B cell (primary cell): Measurements from ENCODE around the gene AGTR1. TPM values are rescaled to one million over a fixed set of nuclear protein-coding genes. Genes with fewer than 3 reads are reported as not detected.

Experiments
- ATAC-seq: fragments of 200-7000 bp; cut with Tn5 transposase; one replicate; pipeline ENCODE4 v1.10.0; 2021; ENCODE audit warnings: low read depth, mild to moderate bottlenecking, moderate number of reproducible peaks, moderate library complexity
- CTCF ChIA-PET: fragments of 350-600 bp; sonication (Branson Sonifier 250); formaldehyde crosslinking; loops from one replicate; lab custom pipeline; 2021; ENCODE audit warnings: antibody characterized with exemption, inconsistent platforms; lab: Charles Lee
- POLR2A ChIA-PET: fragments of 350-600 bp; sonication (Branson Sonifier 250); formaldehyde crosslinking; loops from one replicate; lab custom pipeline; 2021; ENCODE audit warnings: antibody characterized with exemption; lab: Charles Lee
- DNase-seq: peaks from one replicate; pipeline ENCODE4 v3.0.0; 2013
- H2AFZ ChIP-seq: 2 replicates; pipeline ENCODE4 v1.6.1; 2012; ENCODE audit warnings: mild to moderate bottlenecking, low read depth, low read length; ENCODE audit not compliant: insufficient read depth, poor library complexity, severe bottlenecking
- H3K27ac ChIP-seq, 2 donors: 1 replicate in 1 of 2; 2 replicates in 1 of 2; pipeline ENCODE4 v1.5.1; 2012 to 2013; ENCODE audit warnings: low read length in 2 of 2, mild to moderate bottlenecking in 2 of 2, moderate library complexity in 1 of 2
- H3K27me3 ChIP-seq, 4 experiments: fragments of 200-600 bp in 1 of 4; sonication (generic) in 1 of 4; replicated peaks in 1 of 4; 1 replicate in 2 of 4; 2 replicates in 2 of 4; pipeline versions ENCODE4 v1.6.1 to v1.7.0; 2013 to 2016; ENCODE audit warnings: low read length in 3 of 4, mild to moderate bottlenecking in 2 of 4, mixed read lengths in 1 of 4, moderate library complexity in 1 of 4; ENCODE audit not compliant: insufficient read depth in 4 of 4, control insufficient read depth in 3 of 4; ENCODE audit errors: control extremely low read depth in 1 of 4
- H3K36me3 ChIP-seq, 2 experiments: replicated peaks in 1 of 2; 1 replicate in 1 of 2; 2 replicates in 1 of 2; pipeline versions ENCODE4 v1.6.1 to v1.7.1; 2013; ENCODE audit warnings: low read length in 1 of 2; ENCODE audit not compliant: insufficient read depth in 2 of 2, control insufficient read depth in 1 of 2; ENCODE audit errors: control extremely low read depth in 1 of 2, extremely low read depth in 1 of 2
- H3K4me1 ChIP-seq, 2 donors: fragments of 200-600 bp in 1 of 2; sonication (generic) in 1 of 2; 1 replicate in 1 of 2; 2 replicates in 1 of 2; pipeline versions ENCODE4 v1.5.1 to v1.6.1; 2013 to 2017; ENCODE audit warnings: low read length in 2 of 2; ENCODE audit not compliant: control insufficient read depth in 2 of 2, insufficient read depth in 2 of 2
- H3K4me2 ChIP-seq: replicated peaks from 2 replicates; pipeline ENCODE3; 2012; ENCODE audit warnings: mild to moderate bottlenecking, low read depth, low read length; ENCODE audit not compliant: poor library complexity, severe bottlenecking
- H3K4me3 ChIP-seq, 5 experiments: fragments of 200-600 bp in 1 of 5; sonication (generic) in 1 of 5; 1 replicate in 3 of 5; 2 replicates in 2 of 5; pipeline versions ENCODE4 v1.5.1 to v1.7.0; 2011 to 2016; ENCODE audit warnings: low read length in 4 of 5, mild to moderate bottlenecking in 4 of 5, low read depth in 2 of 5, control low read depth in 1 of 5, moderate library complexity in 1 of 5; ENCODE audit not compliant: insufficient read depth in 1 of 5; ENCODE audit errors: control extremely low read depth in 1 of 5, extremely low read depth in 1 of 5
- H3K79me2 ChIP-seq: fragments of 200-600 bp; sonication (generic); one replicate; pipeline ENCODE4 v1.6.0; 2016; ENCODE audit warnings: low read length; ENCODE audit not compliant: control insufficient read depth, insufficient read depth
- H3K9ac ChIP-seq: fragments of 200-600 bp; sonication (generic); 2 replicates; pipeline ENCODE4 v1.6.1; 2017; ENCODE audit warnings: mild to moderate bottlenecking, low read length, moderate library complexity
- H3K9me3 ChIP-seq, 3 donors: one replicate each; pipeline versions ENCODE4 v1.6.1 to v1.7.1; 2013; ENCODE audit warnings: low read length in 2 of 3; ENCODE audit not compliant: control insufficient read depth in 2 of 3, insufficient read depth in 1 of 3; ENCODE audit errors: control extremely low read depth in 1 of 3
- H4K20me1 ChIP-seq: 2 replicates; pipeline ENCODE4 v1.6.0; 2012; ENCODE audit warnings: mild to moderate bottlenecking, low read length; ENCODE audit not compliant: insufficient read depth, control insufficient read depth, poor library complexity, severe bottlenecking
- H3K27ac Mint-ChIP-seq: one replicate; pipeline ENCODE4 v1.8.0; 2021; ENCODE audit warnings: mixed read lengths
- H3K27me3 Mint-ChIP-seq: one replicate; pipeline ENCODE4 v1.8.0; 2021; ENCODE audit warnings: mixed read lengths
- H3K4me1 Mint-ChIP-seq: one replicate; pipeline ENCODE4 v1.8.0; 2021; ENCODE audit warnings: mixed read lengths
- H3K4me3 Mint-ChIP-seq: one replicate; pipeline ENCODE4 v1.8.0; 2021; ENCODE audit warnings: mixed read lengths
- H3K9me3 Mint-ChIP-seq: one replicate; pipeline ENCODE4 v1.8.0; 2022; ENCODE audit warnings: mixed read lengths; ENCODE audit not compliant: insufficient read depth
- CTCF ChIP-seq: fragments of 200-600 bp; IDR thresholded peaks from one replicate; pipeline ENCODE4 v1.8.0; 2022; ENCODE audit warnings: antibody characterized with exemption, mild to moderate bottlenecking
- EZH2 ChIP-seq: IDR thresholded peaks from 2 replicates; pipeline ENCODE4 v1.6.1; 2012; ENCODE audit warnings: borderline replicate concordance, low read depth, mild to moderate bottlenecking, moderate library complexity, low read length; ENCODE audit not compliant: insufficient read depth, poor library complexity, severe bottlenecking
- WGBS: methylation state at CpG from one replicate; pipeline ENCODE4 v1.1.5; 2013; ENCODE audit warnings: missing lambda C conversion rate; ENCODE audit not compliant: insufficient coverage; 5-methylcytosine and 5-hydroxymethylcytosine counted together
- intact Hi-C: fragments of 100-400 bp; cut with micrococcal nuclease; formaldehyde crosslinking; loops from one replicate; pipeline ENCODE4 v1.10.0; 2022
- polyA plus RNA-seq: library from polyadenylated mRNA; depleted of rRNA; stranded (reverse); fragments of >200 nt; gene quantifications from 2 replicates; pipeline ENCODE4 v1.2.3, GENCODE V29; 2012
- total RNA-seq, 2 donors: library from RNA; stranded (reverse); fragments of 120-200 nt in 1 of 2; gene quantifications; 1 replicate in 1 of 2; 2 replicates in 1 of 2; pipeline versions ENCODE4 v1.2.3 to v1.2.4, GENCODE V29; 2013 to 2022

The AGTR1 gene
- total and polyA plus RNA-seq, 2 donors (not counting 1 experiment from before 2014, with no cell fraction given), result not detected

GRCh38 chr3:148711981-148712666 lies 14.4 kb downstream of the AGTR1 start:
- ChIA-PET POLR2A (no interaction called here), CTCF (no interaction called here)
- Histone ChIP-seq H3K4me1 (no peaks in the 10 kb centered on the region), H3K9ac (no peak overlapping the region), H3K27ac (no peak overlapping the region), H3K27me3 (no peaks in the 10 kb centered on the region), H2AFZ (no peak overlapping the region), H3K9me3 (no peaks in the 10 kb centered on the region), H4K20me1 (no peaks in the 10 kb centered on the region), H3K36me3 (no peaks in the 10 kb centered on the region), H3K4me2 (no peak overlapping the region), H3K4me3 (no peak overlapping the region), H3K79me2 (no peaks in the 10 kb centered on the region)
- no peaks in the 10 kb centered on the region for H3K27me3 Mint-ChIP-seq
- H3K9me3 Mint-ChIP-seq, result no peaks in the 10 kb centered on the region
- H3K4me3 Mint-ChIP-seq, result no peak overlapping the region
- no peak overlapping the region for H3K27ac Mint-ChIP-seq
- H3K4me1 Mint-ChIP-seq, result no peaks in the 10 kb centered on the region
- DNase-seq (no peak), ATAC-seq (no peak)
- intact Hi-C loops, result no loop called here
- TF ChIP-seq CTCF (no peak), EZH2 (no peak)
- no CpG with 5 or more reads among the region's 1 CpG for WGBS

- Histone ChIP-seq H3K9ac (no peak overlapping the region), H3K9me3 (no peaks in the 10 kb centered on the region), H3K36me3 (no peaks in the 10 kb centered on the region), H3K4me3 (no peak overlapping the region), H3K4me1 (no peaks in the 10 kb centered on the region), H4K20me1 (no peaks in the 10 kb centered on the region), H2AFZ (no peak overlapping the region), H3K27me3 (no peaks in the 10 kb centered on the region), H3K4me2 (no peak overlapping the region), H3K79me2 (no peaks in the 10 kb centered on the region), H3K27ac (no peak overlapping the region)
- ChIA-PET POLR2A (no interaction called here), CTCF (no interaction called here)
- no peaks in the 10 kb centered on the region for H3K4me1 Mint-ChIP-seq
- WGBS, result 100% methylated on average over 1 of the region's 1 CpG
- no peaks in the 10 kb centered on the region for H3K27me3 Mint-ChIP-seq
- DNase-seq (no peak), ATAC-seq (no peak)
- no peak overlapping the region for H3K4me3 Mint-ChIP-seq
- H3K9me3 Mint-ChIP-seq, result no peaks in the 10 kb centered on the region
- TF ChIP-seq EZH2 (no peak), CTCF (no peak)
- no peak overlapping the region for H3K27ac Mint-ChIP-seq
- intact Hi-C loops, result no loop called here
Observed at GRCh38 chr3:148714521-148714920, 16.8 kb downstream of the AGTR1 start.
